Stimulated activated CD4-positive, alpha-beta T cell treated with anti-CD3 and anti-CD28 coated beads, Interleukin-1b, Interleukin-23, amount 100 ng/mL, for 24 hours (primary cell): ENCODE results near the gene SKI.

Experiments
- DNase-seq, 4 experiments: peaks; one replicate each; pipeline ENCODE4 v3.0.0-alpha.2; 2020; ENCODE audit warnings: low read depth in 4 of 4, low spot score in 1 of 4

The SKI gene

DNA sequence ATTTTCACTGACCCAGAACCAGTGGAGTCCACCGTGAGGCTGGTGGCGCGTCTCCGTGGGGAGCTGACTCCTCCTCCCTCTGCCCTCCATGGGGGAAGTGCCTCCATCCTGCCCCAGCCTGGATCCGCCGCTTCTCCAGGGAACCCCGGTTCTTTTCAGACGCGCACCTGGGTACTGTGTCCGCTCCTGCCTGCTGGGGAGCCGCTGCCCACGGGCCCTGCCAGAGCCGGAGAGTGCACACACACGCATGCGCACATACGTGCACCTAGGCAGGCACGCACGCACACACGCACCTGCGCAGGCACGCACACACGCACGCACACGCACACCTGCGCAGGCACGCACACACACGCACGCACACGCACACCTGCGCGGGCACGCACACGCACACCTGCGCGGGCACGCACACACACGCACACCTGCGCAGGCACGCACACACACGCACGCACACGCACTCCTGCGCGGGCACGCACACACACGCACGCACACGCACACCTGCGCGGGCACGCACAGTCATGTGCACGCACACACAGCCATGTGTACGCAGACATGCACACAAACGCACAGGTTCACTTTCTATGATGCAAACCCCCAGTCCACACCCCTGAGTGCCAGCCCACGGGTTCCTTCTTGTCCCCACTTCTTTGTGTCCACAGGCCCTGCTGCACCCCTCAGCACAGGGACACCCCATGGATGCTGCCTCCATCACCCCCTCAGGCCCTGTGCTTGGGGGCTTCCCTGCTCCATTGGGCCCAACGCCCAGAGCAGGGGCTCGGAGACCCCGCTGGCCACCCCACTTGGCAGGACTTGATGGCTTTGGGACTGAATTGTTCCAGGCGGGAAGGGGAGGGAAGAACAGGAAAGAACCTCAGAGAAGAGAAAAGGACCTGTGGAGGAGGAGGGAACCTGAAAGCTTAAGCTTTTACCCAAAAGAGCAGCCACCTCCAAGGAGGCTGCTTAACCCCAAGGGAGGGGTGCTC lies 120.5 kb downstream of the SKI start:
- no peak for DNase-seq

DNA sequence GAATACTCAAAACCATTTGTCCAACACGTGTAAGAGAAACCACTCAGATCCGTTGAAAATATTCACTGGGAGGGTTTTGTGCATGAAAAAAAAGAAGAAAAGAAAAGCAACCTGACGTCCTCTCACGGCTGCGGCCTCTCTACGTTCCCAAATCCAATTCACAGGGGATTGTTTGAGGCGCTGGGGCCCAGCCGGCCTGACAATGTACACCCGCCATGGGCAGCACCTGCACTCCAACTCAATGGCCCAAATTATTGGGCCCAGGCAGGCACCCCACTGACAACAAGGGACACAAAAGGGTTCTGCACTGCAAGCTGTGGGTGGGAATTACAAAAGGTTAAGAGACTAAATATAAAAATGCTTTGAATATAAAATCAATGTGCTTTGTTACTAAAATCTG lies 121.7 kb downstream of the SKI start:
- no peak for DNase-seq

DNA sequence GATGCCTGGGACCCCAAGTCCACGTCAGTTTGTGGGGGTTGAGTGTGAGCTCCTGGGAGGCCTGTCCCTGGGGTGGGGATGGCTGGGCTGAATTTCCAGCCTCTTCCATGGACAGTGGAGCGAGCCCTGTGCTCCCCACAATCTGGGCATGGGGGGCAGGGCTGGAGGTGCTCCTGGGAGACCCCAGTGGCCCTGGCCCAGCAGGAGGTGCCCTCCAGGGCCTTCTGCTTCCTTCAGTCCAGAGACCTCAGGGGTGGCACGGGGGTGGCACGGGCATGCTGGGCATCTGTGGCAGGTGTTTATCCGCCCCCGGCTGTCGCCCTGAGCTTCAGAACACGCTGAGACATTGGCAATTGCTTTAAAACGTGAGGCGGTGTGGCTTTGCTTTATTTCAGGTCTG lies 122.4 kb downstream of the SKI start:
- no peak for DNase-seq

DNA sequence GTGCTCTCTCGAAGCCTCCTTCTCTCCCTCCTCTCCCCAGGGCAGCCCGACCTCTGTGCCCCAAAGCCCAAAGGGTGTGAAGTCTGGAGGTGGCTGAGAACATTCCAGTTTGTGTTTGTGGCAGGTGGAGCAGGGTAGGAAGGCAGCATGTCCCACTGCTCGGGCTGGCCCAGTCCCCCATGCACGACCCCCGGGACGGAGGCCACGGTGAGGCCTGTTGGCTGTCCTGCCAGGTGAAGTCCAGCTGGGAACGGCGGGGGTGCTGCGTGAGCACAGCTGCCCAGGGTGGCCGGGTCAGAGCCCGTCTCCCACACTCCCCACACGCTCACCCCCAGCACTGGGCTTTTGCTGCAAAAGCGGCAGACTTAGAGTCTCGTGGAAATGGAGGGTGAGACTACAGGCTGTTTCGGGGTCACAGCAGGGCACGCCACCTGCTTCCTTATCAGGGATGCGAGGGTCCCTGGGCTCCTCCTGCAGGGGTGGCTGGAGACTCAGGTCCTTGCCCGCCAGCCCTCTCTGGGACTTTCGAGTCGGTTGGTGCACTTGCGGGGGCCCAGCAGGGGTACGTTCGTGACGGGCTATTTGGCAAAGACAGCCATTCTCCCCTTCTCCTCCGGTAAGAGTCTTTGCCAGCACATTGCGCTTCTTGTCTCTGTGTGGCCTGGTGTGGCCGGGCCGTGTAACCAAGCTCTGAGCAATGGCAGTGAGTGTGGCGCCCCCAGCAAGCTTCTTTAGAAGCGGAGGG lies 123.0 kb downstream of the SKI start:
- no peak for DNase-seq

DNA sequence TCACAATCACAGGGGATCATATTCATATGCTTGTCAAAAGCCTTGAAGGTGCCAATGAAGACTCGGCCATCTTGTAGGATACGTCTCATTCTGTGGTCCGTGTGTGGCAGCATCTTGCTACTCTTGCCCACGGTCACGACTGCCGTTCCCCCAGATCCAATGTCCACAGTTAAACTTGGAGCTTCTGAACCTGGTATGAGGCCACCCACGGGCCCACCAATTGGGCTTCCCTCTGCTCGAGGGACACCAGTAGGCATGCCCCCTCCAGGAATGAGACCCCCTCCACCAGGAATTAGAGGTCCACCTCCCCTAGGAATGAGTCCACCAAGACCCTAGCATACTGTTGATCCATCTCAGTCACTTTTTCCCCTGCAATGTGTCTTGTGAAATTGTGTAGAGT lies 123.6 kb downstream of the SKI start:
- no peak for DNase-seq

DNA sequence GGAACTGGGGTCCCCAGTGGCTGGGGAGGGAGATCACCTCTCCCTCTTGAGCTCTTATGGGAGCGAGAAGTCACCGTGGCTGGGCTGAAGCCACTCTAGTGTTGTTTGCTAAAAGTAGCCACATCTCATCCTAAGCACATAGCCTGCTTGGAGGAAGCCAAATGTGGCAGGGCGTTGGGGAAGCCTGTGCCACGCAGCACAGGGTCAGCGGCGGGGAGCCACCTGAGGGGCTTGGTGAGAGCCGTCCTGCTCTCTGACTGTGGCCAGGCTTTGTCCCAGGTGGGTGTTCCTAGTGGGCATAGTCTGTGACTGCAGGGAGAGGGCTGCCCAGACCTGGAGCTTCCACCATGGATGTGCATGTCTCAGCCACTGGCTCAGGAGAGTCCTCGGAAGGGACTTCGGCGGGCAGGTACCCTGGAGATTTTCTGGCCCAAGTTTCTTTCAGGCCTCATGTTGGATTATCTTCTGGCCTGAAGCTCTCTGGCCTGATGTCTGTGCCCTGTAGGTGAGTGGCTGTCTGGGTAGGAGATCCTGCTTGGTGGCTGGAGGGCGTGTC lies 124.3 kb downstream of the SKI start:
- DNase-seq, result no peak

DNA sequence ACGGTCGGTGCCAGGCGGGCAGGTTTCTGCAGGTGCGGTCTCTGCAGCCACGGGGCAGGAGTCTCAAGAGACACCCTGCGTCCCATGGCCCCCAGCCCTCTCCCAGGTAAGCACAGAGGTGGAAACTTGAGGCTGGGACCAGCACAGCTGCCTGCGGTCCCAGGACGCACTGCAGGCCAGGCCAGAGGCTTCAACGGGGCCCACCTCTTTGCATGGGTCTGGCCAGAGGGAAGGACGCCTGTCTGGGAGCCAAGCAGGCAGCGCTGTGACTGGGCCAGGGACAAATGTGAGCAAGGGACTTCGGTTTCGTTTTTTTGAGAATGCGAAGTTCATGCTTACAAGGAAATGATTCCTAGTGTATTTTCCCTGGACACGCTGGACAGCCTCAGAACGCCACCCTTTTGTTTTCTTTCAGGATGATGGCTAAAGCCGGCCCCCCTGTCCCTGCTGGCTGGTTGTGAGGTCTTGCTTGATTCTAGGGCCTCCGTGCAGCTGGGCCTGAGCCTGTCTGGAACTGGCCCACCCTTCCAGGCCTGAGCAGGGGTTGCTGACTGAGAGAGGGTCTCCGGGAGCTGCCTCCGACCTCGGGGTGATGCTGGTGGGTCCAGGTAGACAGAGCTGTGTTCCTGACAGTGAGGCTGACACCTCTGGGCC lies 124.9 kb downstream of the SKI start:
- DNase-seq, result no peak

DNA sequence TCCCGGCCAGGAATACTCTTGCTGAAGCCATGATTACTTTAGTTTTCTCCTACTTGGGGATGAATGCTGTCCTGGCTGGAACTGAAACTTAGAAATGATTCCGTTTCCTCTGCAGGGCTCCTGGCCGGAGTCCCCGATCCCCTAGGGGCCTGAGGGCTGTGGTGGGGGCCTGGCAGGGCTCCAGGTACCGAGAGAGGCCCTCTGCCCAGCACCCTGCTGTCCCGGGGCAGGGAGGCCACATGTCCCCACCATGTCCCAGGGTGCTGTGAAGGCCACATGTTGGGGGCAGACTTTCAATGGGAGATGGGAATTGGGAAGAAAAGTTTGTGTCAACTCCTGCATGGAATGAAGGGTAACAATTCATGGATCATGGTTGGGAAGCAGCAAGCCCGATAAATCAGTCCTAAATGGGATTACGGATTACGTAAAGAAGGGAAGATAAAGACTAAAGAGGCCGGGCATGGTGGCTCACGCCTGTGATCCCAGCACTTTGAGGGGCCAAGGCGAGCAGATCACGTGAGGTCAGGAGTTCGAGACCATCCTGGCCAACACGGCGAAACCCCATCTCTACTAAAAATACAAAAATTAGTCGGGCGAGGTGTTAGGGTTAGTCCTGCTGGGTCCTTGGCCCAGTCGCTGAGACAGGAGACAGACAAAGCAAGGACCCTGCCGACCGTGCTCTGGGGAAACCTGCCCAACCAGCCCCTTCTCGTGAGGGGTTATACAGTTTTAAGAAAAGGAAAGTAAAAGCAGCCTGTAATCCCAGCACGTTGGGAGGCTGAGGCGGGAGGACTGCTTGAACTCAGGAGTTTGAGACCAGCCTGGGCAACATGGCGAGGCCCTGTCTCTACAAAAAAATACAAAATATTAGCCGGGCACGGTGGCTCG lies 125.7 kb downstream of the SKI start:
- no peak for DNase-seq

DNA sequence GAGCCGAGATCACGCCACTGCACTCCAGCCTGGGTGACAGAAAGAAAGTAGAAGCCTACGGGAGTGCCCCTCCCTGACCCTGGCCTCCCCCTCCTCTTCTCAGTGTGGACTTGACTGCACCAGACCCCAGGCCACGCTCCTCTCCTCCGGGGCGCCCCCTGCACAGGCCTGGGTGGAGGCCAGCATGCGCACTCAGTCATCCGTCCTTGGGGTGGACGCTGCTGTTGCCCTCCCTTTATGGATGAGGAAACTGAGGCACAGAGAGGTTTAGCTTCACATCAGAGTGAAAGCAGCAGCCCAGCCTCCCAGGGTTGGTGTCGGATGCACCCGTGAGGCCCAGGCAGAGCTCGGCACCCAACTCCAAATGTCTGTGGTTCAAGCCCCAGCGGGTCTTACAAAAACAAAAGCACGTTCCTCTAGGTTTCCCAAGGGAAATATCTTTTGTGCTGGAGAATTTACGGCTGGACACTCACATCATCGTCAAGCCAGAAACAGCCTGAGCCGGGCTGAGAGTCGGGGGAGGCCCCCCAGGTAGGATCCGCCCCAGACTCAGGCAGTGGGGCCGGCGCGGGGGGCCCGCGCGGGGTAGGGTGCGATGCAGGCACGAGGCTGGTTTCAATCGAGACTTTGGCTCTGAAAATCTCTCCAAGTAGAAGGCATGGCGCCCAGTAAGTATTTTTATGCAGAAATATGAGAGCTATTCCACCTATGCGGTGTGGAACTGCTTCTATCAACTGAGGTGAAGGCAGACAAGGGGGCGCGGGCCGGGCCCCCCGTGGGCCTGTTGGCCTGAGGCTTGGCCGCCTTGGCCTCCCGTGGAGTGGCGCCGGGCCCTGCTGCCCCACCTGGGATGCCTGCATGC lies 126.6 kb downstream of the SKI start:
- DNase-seq, result no peak

DNA sequence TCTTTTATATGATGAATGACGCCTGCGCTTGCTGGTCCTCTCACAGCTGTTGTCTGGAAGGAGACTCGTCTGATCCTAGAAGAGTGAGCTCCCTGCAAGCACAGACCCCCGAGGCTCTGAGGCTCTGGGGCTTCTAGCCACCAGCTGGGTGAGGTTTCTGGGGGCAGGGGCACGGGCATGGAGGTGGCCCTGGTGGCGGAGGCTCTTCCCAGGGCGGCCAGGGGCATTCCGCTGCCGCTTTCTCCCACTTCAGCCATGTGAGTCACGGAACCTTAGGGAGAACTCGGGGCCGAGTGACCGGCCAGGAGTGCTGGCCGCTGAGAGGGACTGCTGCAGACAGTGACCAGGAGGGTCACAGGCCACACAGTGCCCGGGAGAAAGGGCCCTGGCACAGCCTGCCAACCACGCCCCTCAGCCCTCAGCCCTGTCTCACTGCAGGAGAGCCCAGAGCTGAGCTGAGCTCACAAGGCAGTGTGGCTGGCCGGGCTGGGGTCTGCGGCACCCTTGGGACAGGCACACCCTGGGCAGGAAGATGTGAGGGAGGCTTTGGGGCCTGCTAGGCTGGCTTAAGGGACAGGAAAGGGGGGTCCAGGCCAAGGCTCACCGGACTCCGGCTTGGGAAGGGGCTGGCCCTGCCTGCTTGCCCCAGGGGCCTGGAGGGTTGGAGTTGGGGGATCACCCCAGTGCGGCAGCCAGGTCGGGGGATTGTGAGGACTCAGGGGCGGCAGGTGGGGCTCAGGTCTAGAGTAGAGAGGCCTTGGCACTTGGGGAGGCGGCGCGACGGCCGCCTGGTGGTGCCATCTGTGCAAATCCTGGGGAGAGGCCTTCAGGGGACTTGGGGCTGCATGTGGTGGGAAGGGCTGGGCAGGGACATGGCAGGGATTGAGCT lies 127.5 kb downstream of the SKI start:
- DNase-seq, result no peak

DNA sequence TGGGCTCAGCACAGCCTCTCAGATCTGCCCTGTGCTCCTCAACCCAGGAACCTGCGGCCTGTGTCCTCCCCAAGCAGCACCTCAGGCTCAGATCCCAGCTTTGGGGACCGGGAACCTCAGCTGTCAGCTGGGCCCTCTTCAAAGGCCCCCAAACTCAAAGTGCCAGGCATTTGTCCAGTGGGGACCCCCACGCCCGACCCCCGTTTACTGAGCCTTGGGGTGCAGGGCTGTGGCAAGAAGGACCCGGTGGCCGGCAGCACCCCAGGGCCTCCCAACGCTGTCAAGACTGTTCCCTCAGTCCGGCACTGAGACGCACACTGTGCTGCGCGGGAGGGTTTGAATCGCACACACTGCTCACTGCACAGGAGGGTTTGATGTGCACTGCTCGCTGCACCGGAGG lies 128.3 kb downstream of the SKI start:
- no peak for DNase-seq

DNA sequence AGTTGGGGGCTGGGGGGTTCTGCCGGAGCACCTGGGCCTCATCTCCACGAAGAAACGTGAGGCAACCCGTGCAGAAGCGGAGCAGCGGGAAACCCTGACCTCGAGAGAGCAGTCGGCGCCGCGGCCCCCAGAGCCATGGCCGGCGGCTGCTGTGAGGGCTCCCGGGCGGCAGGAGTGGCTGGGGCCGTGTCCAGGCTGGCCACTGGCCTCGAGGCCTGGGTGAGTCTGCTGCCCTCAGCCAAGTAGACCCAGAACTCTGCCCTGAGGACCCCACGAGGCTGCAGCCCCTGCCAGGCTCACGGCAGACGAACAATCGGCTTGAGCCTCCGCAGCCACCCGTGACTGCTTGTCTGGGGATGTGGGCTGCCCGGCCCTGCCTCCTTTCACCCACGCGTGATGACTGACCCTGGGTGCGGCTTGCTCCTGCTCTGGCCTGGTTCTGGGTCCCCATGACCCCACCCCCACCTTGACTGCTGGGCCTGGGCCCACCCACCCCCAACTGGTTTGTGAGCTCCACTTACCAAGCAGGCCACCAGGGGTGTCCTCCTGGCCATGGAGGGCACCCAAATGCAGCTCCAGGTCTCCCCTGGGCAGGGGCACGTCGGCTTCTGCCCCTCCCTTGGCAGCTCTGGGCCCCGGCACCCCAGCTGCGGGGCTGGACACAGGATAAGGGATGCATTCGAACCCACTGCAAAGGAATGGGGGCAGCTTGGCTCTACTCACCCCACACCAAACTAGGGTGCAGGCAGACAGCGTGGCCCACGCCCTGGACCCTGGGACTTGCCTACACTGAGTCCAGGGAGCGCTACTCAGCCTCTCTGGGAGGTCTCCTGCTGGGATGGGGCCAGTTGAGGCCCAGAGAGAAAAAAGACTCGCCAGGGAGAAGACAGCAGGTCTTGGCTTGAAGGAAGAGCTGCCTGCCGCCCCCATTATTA lies 129.1 kb downstream of the SKI start:
- no peak for DNase-seq

DNA sequence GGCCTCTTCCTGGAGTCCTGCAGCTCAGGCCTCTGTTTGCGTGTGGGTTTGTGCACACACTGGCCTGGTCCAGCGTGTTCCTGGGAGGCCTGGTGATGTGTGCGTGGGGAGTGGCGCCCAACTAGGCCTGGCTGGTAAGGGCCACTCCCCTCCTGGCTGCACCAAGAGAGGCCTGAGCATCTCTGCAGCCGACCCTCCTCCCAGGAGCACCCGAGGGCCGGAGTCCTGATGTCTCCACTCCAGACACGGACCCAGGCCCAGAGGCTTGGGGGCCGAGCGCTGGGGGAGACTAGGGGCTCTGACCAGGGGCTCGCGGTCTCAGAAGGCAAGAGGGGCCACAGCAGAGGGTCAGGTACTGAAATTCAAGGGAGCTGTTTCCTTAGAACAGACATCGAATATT lies 130.0 kb downstream of the SKI start:
- no peak for DNase-seq

DNA sequence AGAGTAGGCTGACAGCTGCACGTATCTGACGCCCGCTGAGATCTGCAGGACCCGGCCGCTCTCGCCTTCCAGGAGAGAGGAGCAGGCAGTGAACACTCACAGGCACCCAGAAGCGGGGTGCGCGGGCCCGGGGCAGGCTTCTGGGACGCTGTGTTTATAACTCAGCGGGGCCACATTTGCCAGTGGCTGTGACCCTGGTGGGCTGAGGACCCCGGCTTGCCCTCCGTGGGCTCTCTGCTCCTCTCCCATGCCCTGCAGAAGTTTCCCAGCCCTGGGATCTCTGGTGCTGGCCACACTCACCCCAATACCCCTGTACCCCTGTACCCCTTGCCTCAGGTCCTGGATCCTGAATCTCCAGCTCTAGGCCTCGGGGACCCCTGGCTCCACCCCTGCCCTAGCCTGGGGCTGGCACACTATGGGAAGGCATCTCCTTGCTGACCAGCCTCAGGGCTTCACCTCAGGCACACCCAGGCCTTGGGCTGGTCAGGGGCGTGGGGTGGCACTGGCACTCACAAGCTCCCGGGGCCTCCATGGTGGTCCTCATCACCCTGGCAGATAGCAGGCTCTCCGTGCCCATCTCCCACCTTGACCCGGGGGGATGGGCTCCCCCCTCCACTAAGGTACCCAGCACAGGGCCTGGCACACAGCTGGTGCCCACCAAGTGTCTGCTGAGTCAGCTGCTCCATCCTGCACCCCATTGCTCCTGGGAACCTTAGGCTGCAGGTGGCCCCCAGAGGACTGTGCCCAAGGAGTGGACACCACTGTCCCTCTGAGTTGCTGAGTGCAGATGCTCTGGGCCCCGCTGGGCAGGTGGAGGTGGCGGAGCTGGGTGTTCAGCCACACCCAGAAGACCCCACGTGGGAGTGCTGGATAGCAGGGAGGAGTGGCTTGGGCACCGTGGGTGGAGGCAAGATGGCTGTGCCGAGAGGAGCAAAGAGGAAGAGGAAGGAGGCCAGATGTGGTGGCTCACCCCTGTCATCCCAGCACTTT lies 130.8 kb downstream of the SKI start:
- no peak for DNase-seq
